ENCODE data around the gene ELF4. TPM values are rescaled to one million over a fixed set of nuclear protein-coding genes. Genes with fewer than 3 reads are reported as not detected.

Gene ELF4
- total and polyA plus RNA-seq, 9 of the 15 experiments (the other 6 are each of a cell fraction or from before 2014, with no cell fraction given): 5.9 to 55.8 (median 25.2) TPM

GRCh38 chrX:130060122-130061069, 49.9 kb downstream of the ELF4 start (continued):
- TF ChIP-seq ZNF511 (CRISPR knock-in tag; IDR thresholded peaks at IDR 0.05) (peak; percentile 19; the same call in 1 of the 2 replicates), MLX (CRISPR knock-in tag; conservative IDR thresholded peaks at IDR 0.05) (0 out of 4 replicates have a peak, but pooled peaks of 1 of the 2 experiments have one; percentile 62), ILF3 (IDR thresholded peaks at IDR 0.05; ENCODE audit: borderline replicate concordance) (no peak), ELF4 (CRISPR knock-in tag; IDR thresholded peaks at IDR 0.05) (no peak), KDM2B (CRISPR knock-in tag; IDR thresholded peaks at IDR 0.05) (0 out of 2 replicates have a peak, but pooled peaks have one; percentile 27), DLX4 (CRISPR knock-in tag; IDR thresholded peaks at IDR 0.05) (no peak), ZNF253 (CRISPR knock-in tag; conservative IDR thresholded peaks at IDR 0.05) (no peak), ZNF766 (CRISPR knock-in tag; conservative IDR thresholded peaks at IDR 0.05) (no peak; the same call in 1 of the 2 replicates), TAF7 (tag; IDR thresholded peaks at IDR 0.05) (no peak), NFIC (IDR thresholded peaks at IDR 0.05) (no peak), BCL6 (CRISPR knock-in tag; IDR thresholded peaks at IDR 0.05) (no peak), MLLT1 (IDR thresholded peaks at IDR 0.05) (no peak), TRIM28 (IDR thresholded peaks at IDR 0.05) (no peak), HINFP (tag; conservative IDR thresholded peaks at IDR 0.05; ENCODE audit: low read depth) (peak; percentile 77), PREB (CRISPR knock-in tag; IDR thresholded peaks at IDR 0.05) (no peak), ZNF282 (CRISPR knock-in tag; IDR thresholded peaks at IDR 0.05) (no peak), ZZZ3 (IDR thresholded peaks at IDR 0.05) (no peak), GATAD2A (IDR thresholded peaks at IDR 0.05) (no peak), THAP12 (CRISPR knock-in tag; IDR thresholded peaks at IDR 0.05) (no peak), ZNF583 (CRISPR knock-in tag; IDR thresholded peaks at IDR 0.05) (no peak)

All from K562 (cell line).